Activated CD8-positive, alpha-beta memory T cell treated with anti-CD3 and anti-CD28 coated beads for 24 hours (primary cell): Measurements from ENCODE around the gene TAGLN2.
A peak's percentile ranks its signal among the peaks of the same experiment; 100 is the strongest.

Experiments used
- DNase-seq: peaks from one replicate; pipeline ENCODE4 v3.0.0-alpha.2; 2020

The TAGLN2 gene

DNA sequence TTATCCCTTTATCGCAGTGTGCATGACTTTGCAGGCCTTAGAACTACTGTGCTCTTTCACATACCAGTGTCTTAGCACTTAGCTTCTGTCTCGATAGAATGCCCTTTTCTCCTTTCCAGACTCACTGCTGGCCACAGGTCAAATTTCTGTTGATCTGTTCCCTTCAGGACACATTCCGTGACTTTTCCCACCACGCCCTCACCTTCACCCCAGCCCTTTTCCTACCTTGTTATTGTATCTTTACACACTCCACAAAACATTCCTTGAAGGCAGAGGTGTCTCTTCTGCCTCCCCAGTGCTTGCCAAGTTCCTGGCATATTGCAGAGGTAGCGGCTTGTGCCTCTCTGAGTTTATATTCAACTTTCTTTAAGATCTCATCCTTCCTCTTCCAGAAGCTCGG is 23.8 kb upstream of the TAGLN2 start:
- DNase-seq, result no peak

- no peak for DNase-seq
Observed at GRCh38 chr1:159947942-159948341, 22.6 kb upstream of the TAGLN2 start.

GRCh38 chr1:159946242-159947187 is 21.2 kb upstream of the TAGLN2 start:
- no peak for DNase-seq

DNA sequence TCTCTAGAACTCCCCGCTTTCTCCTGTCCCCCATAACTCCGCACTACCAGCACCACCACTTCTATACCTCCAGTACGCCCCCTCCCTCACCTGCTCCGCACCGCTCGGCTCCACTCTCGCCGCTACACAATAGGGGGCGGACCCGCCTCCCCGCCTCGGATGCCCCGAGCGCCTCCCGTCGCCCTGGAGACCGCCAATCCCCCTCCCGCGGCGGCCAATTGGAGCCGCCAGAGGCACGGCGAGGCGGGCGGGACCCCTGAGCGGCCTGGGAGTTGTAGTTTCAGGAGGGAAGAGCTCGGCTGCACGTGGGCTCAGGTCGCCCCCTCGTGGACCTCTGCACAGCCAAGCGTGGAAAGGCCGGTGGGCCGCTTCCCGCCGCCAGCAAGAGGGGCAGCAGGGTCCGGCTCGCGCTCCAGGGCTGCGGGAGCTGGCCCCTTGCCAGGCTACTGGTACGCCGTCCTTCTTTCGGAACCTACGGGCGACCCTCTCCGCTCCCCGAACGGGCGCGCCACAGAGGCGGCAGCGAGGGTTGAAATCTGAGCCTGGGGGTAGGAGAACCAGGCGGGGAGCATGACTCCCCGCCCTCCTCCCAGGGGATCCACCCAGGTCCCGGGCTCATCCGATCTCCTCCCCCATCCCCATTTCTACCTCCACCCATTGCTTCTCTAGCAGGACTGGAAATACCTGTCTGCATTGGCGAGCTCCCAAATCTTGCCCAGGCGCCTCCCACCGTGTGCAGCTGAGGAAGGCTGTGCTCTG is 20.4 kb upstream of the TAGLN2 start, which contains the start of gene IGSF9:
Gene IGSF9 (minus strand): TSS at position 131 of the 759 bp plus-strand sequence. CDS start 2,159 bp downstream, outside the sequence.
- DNase-seq, result peak; percentile 90

GRCh38 chr1:159944623-159945455 is 19.5 kb upstream of the TAGLN2 start:
- no peak for DNase-seq

DNA sequence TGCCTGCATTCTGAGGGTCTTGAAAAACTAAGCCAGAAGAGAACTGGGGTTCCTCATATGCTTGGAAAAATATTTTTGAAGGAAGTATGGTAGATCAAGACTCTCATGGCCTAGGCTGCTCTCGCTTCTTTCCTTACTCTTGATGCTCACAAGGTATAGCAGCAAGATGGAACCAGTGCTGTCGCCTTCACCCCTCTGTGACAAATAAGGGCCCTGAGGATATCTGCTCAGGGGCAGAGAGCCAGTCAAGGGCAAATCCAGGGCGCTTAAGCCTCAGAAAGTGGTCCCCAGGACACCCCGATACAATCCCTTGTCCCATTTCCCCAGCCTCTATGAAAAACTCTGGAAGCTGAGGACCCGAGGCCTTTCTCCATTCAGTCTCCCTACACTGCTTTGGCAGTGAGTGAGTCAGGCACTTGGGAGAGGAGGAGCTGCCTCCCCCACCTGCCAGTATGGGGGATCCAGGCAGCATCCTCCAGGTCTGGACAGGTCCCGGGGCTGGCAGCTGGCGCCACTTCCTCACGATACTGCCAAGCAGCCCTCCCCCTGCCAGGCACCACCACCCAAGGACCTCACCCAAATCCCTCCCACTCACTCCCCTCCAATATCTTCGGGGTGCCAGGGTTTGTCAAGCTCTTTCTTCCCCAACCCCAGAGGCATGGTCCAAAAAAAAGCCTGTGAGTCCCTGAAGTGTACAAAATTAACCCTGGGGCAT is 18.8 kb upstream of the TAGLN2 start:
- peak; percentile 52 for DNase-seq

GRCh38 chr1:159943278-159943640 is 18.0 kb upstream of the TAGLN2 start:
- DNase-seq, result peak; percentile 32

GRCh38 chr1:159942632-159943277 is 17.4 kb upstream of the TAGLN2 start:
- DNase-seq, result no peak

DNA sequence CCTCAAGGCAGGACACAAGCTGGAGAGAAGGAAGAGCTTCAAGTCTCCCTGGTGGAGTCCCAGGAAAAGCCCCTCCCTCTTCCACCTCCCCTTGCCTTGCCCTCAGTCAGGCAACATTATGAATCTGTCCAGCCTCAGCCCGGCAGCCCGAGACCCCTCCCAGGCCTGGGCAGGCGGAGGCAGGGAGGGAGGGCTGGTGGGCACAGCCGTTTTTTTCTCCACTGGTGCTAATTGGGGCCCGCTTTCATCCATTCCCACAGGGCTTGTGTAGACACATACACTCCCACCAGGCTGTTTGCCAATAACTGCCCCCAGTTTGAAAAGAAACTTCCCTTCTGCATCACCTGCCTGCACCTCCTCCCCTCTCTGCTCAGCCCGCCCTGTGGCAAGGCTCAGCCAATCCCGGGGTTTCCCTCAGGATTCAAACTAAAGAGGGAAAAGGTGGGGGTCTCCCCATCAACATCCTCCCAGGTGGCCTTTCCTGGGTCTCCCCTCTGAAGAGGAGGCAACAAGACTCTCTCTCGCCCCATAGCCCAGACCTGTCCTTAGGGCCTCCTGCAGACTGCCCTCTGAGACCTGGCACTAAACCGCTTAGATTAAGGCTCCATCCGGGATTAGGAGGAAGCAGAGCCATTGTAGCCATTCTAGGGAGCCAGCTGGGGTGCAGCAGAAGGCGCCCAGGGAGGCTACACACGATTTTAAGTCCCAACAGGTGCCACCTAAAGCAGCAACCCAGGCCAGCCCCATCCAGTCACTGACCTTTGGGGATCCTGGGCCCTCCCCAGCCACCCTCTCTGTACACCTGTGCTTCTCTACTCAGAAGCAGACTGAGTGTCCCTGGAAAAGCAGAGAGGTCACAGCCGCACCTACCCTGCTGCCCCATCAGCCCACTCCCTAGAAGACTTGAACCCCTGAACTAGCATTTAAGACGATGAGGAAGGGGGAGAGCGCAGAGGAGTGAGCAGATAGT is 16.6 kb upstream of the TAGLN2 start:
- DNase-seq, result no peak

GRCh38 chr1:159941141-159941540 is 15.8 kb upstream of the TAGLN2 start:
- DNase-seq, result no peak

DNA sequence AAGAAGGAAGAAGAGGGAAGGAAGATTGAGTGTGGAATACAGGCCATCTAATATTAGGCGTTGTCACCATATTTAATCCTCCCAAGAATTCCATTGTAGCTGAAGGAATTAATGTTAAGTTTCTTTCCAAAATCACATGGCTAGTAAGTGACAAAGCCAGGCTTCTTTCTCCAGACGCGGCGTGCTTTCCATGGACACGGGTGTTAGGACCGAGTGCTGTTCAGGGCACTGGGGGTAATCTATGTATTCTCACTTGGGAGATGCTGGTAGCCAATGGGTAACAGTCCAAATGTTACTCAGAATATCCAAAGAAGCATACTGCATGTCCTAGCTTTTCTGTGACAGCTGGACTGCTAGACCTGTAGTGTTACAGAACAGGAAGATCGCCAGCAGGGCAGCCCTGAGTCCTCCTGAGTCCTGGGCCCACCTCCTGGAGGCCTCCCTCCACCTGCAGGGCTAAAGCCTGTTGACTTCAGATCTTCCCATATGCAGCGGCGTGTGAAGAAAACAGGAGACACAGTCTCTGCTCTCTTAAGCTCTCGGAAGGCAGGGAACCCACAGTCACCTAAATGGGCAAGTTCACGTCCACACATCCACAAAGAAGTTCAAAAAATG is 14.8 kb upstream of the TAGLN2 start:
- DNase-seq, result no peak

GRCh38 chr1:159939678-159940002 is 14.3 kb upstream of the TAGLN2 start:
- no peak for DNase-seq

DNA sequence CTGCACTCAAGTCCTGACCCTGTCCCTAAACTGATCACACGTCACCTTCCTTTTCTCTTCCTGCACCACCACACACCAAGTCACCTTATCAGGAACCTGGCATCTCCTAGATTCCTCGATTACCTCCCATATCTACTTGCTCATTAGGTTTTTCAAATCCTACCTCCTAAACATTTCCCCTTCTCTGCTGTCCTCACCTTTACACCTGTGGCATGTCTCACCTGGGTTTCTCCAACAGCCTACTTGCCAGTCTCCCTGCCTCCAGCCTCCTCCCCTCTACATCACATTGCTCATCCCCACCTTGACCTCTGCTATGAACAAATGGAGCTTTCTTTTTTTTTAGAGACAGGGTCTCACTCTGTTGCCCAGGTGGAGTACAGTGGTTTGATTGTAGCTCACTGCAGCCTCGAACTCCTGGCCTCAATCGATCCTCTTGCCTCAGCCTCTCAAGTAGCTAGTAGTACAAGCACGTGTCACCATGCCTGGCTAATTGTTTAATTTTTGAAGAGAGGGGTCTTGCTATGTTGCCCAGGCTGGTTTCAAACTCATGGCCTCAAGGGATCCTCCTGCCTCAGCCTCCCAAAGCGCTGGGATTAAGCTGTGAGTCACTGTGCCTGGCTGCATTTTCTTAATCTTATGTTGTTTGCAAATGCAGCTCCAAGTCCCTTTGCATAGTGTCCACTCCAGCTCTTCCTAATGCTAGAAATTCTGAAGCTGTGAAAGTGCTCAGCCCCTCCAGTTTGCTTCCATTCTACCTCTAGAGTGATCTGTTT is 13.8 kb upstream of the TAGLN2 start:
- no peak for DNase-seq

GRCh38 chr1:159938211-159938852 is 13.0 kb upstream of the TAGLN2 start:
- DNase-seq, result no peak

- no peak for DNase-seq
Observed at GRCh38 chr1:159937054-159937750, 11.9 kb upstream of the TAGLN2 start.

- DNase-seq, result peak; percentile 98
Observed at GRCh38 chr1:159936273-159936904, 11.1 kb upstream of the TAGLN2 start.

DNA sequence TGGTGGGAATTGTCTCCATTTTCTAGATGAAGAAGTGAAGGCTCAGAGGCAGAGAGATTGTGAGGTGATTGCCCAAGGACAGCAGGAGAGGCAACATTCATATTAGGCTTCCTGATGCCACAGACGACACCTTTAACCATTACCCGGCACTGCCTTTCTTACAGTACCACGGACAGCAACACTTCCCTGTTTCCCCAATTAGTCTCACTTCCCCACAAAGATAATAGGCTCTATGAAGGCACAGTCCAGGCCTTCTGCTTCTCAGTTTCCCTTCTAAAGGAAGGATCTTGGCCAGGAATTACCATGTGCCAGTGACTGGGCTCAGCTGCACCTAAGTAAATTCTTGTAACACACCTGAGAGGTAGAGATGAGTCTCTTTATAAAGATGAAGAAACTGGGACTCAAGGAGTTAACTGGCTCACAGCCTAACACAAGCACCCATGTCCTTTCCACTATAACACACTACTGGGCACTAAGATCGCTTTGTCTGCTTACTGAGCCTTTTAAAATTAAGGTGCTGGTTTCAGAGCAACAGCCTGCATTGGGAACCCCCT is 10.5 kb upstream of the TAGLN2 start:
- DNase-seq, result no peak
